K562 (cell line): ENCODE data around the gene FAM114A1. TPM values are rescaled to one million over a fixed set of nuclear protein-coding genes. Genes with fewer than 3 reads are reported as not detected.

Experiments used
- ATAC-seq: fragments of 200-7000 bp; cut with Tn5 transposase; 3 replicates; pipeline ENCODE4 v1.9.1; 2020; ENCODE audit warnings: moderate library complexity
- BruUV-seq: library from RNA; stranded (reverse); fragments of 400-500 nt; replicated peaks from 2 replicates; lab custom pipeline; 2021; lab: Mats Ljungman, UMichigan
- CTCF ChIA-PET: fragments of 300-600 bp; formaldehyde crosslinking; extraction: SDS; loops from one replicate; lab custom pipeline; 2021; ENCODE audit warnings: low intra/inter-chr PET ratio; lab: Yijun Ruan, JAX
- POLR2A ChIA-PET: fragments of 300-600, 350-650 bp; sonication (Branson Sonifier 250); formaldehyde crosslinking; extraction: SDS; loops from one replicate; lab custom pipeline; 2021; ENCODE audit warnings: antibody characterized with exemption, inconsistent platforms; lab: Yijun Ruan, JAX
- DNase-seq, 4 experiments: peaks; one replicate each; pipeline versions ENCODE4 v3.0.0 to v3.0.0-alpha.2; 2011 to 2018; ENCODE audit warnings: low spot score in 3 of 4, mixed read lengths in 3 of 4; ENCODE audit errors: extremely low read depth in 1 of 4
- FAIRE-seq: peaks from 2 replicates; lab custom pipeline; 2011; peaks lifted over from hg19 to GRCh38; lab: Jason Lieb, UNC
- H2AFZ ChIP-seq: 2 replicates; pipeline ENCODE4 v1.6.0; 2011; ENCODE audit warnings: low read depth, low read length, control low read depth, inconsistent platforms
- H3K27ac ChIP-seq: fragments of 200-600 bp; 3 replicates; pipeline ENCODE4 v1.8.0; 2011; ENCODE audit warnings: low read depth, mild to moderate bottlenecking, control low read depth, inconsistent platforms, low read length, moderate library complexity, mixed read lengths; ENCODE audit errors: extremely low read depth
- H3K27me3 ChIP-seq, 2 experiments: fragments of 300-600 bp in 1 of 2; 2 replicates in 1 of 2; 3 replicates in 1 of 2; pipeline versions ENCODE4 v1.6.0 to v1.8.0; 2011; ENCODE audit warnings: inconsistent platforms in 2 of 2, low read length in 2 of 2, mild to moderate bottlenecking in 1 of 2, mixed read lengths in 1 of 2, moderate library complexity in 1 of 2; ENCODE audit not compliant: control insufficient read depth in 2 of 2, insufficient read depth in 2 of 2
- H3K36me3 ChIP-seq: fragments of 300-600 bp; 3 replicates; pipeline ENCODE4 v1.8.0; 2011; ENCODE audit warnings: mild to moderate bottlenecking, low read length, inconsistent platforms; ENCODE audit not compliant: control insufficient read depth, insufficient read depth
- H3K4me1 ChIP-seq, 2 experiments: fragments of 200-600 bp in 1 of 2; replicated peaks in 1 of 2; 2 replicates in 1 of 2; 3 replicates in 1 of 2; pipeline versions ENCODE4 v1.5.1 to v1.8.0; 2011; ENCODE audit warnings: inconsistent platforms in 2 of 2, low read length in 2 of 2, mild to moderate bottlenecking in 1 of 2, mixed read lengths in 1 of 2, moderate library complexity in 1 of 2; ENCODE audit not compliant: control insufficient read depth in 2 of 2, insufficient read depth in 2 of 2
- H3K4me2 ChIP-seq: 2 replicates; pipeline ENCODE4 v1.6.1; 2011; ENCODE audit warnings: low read length, control low read depth, inconsistent platforms, mixed read lengths; ENCODE audit not compliant: insufficient read depth
- H3K4me3 ChIP-seq: fragments of 200-600 bp; sonication (generic), shearing (Covaris generic); 2 replicates; pipeline ENCODE4 v1.5.1; 2016; ENCODE audit warnings: control low read depth, inconsistent platforms
- H3K79me2 ChIP-seq: fragments of 200-600 bp; 3 replicates; pipeline ENCODE4 v1.8.0; 2011; ENCODE audit warnings: low read length, inconsistent platforms; ENCODE audit not compliant: control insufficient read depth, insufficient read depth
- H3K9ac ChIP-seq, 2 experiments: 2 replicates each; pipeline versions ENCODE4 v1.6.0 to v1.6.1; 2011; ENCODE audit warnings: low read depth in 2 of 2, low read length in 2 of 2, control low read depth in 1 of 2, inconsistent platforms in 1 of 2, mild to moderate bottlenecking in 1 of 2, mixed read lengths in 1 of 2; ENCODE audit not compliant: insufficient read depth in 1 of 2
- H3K9me1 ChIP-seq: one replicate; pipeline ENCODE4 v1.6.0; 2011; ENCODE audit warnings: inconsistent platforms, mild to moderate bottlenecking, low read length, moderate library complexity; ENCODE audit not compliant: control insufficient read depth, insufficient read depth
- H3K9me3 ChIP-seq: replicated peaks from 2 replicates; pipeline ENCODE4 v1.5.1; 2011; ENCODE audit warnings: low read depth, low read length, inconsistent platforms; ENCODE audit not compliant: control insufficient read depth, insufficient read depth
- H4K20me1 ChIP-seq: replicated peaks from 2 replicates; pipeline ENCODE4 v1.6.1; 2011; ENCODE audit warnings: low read length, inconsistent platforms, mixed read lengths; ENCODE audit not compliant: control insufficient read depth, insufficient read depth
- ARID1B ChIP-seq: fragments of 450-650 bp; IDR thresholded peaks from 2 replicates; pipeline ENCODE4 v1.6.1; 2016; ENCODE audit warnings: antibody characterized with exemption, mild to moderate bottlenecking, inconsistent platforms
- CBFA2T2 ChIP-seq: fragments of 450-650 bp; conservative IDR thresholded peaks from 2 replicates; pipeline ENCODE4 v1.6.1; 2017; ENCODE audit warnings: mild to moderate bottlenecking
- CBFA2T3 ChIP-seq: fragments of 450-650 bp; IDR thresholded peaks from 2 replicates; pipeline ENCODE4 v1.6.1; 2017
- DPF2 ChIP-seq: fragments of 450-650 bp; IDR thresholded peaks from 2 replicates; pipeline ENCODE4 v1.6.1; 2016
- EP300 ChIP-seq: IDR thresholded peaks from 2 replicates; pipeline ENCODE4 v1.6.1; 2012; ENCODE audit warnings: low read length, improper control_type of control experiment
- FOSL1 ChIP-seq: fragments of 200-800 bp; sonication (Bioruptor generic); conservative IDR thresholded peaks from 2 replicates; pipeline ENCODE4 v1.6.1; 2016; ENCODE audit warnings: missing genetic modification characterization, missing compliant biosample characterization
- GABPA ChIP-seq: fragments of 200-800 bp; sonication (Bioruptor generic); conservative IDR thresholded peaks from 2 replicates; pipeline ENCODE4 v1.6.1; 2016; ENCODE audit warnings: low read depth, missing genetic modification characterization, missing compliant biosample characterization
- KLF16 ChIP-seq: IDR thresholded peaks from 2 replicates; pipeline ENCODE4 v1.6.1; 2016; ENCODE audit warnings: antibody characterized with exemption
- MTA2 ChIP-seq: fragments of 450-650 bp; IDR thresholded peaks from 2 replicates; pipeline ENCODE4 v1.6.1; 2016; ENCODE audit warnings: low read depth
- MYBL2 ChIP-seq, 2 experiments: fragments of 450-650 bp in 1 of 2; sonication (generic) in 1 of 2; formaldehyde crosslinking in 1 of 2; IDR thresholded peaks; 2 replicates each; pipeline versions ENCODE4 v1.6.1 to v1.8.1; 2017 to 2022; ENCODE audit warnings: borderline replicate concordance in 1 of 2, inconsistent platforms in 1 of 2, low read depth in 1 of 2, mild to moderate bottlenecking in 1 of 2, missing genetic modification reagents in 1 of 2, moderate library complexity in 1 of 2
- NR2C2 ChIP-seq, 2 experiments: fragments of 200-800 bp in 1 of 2; sonication (Bioruptor generic) in 1 of 2; sonication (generic) in 1 of 2; formaldehyde crosslinking in 1 of 2; IDR thresholded peaks; 2 replicates each; pipeline versions ENCODE4 v1.6.1 to v1.8.0; 2016 to 2022; ENCODE audit warnings: mild to moderate bottlenecking in 1 of 2, missing compliant biosample characterization in 1 of 2, missing genetic modification characterization in 1 of 2, missing genetic modification reagents in 1 of 2
- PHB2 ChIP-seq: fragments of 450-650 bp; IDR thresholded peaks from 2 replicates; pipeline ENCODE4 v1.6.1; 2017; ENCODE audit warnings: low read depth
- POU5F1 ChIP-seq: fragments of 150-350 bp; IDR thresholded peaks from 2 replicates; pipeline ENCODE4 v1.6.1; 2014; ENCODE audit warnings: borderline replicate concordance, low read length, low read depth, mild to moderate bottlenecking; ENCODE audit not compliant: partially characterized antibody
- RNF2 ChIP-seq: sonication (generic); IDR thresholded peaks from 2 replicates; pipeline ENCODE4 v1.6.1; 2016
- SPI1 ChIP-seq: IDR thresholded peaks from 2 replicates; pipeline ENCODE4 v1.6.1; 2011; ENCODE audit warnings: low read depth, low read length, control low read depth, borderline replicate concordance
- TAL1 ChIP-seq: fragments of 450-650 bp; IDR thresholded peaks from 2 replicates; pipeline ENCODE4 v1.6.1; 2016; ENCODE audit warnings: mild to moderate bottlenecking
- TCF3 ChIP-seq: sonication (generic); formaldehyde crosslinking; IDR thresholded peaks from 2 replicates; pipeline ENCODE4 v1.4.0; 2020; ENCODE audit warnings: mild to moderate bottlenecking, missing genetic modification reagents
- ZNF175 ChIP-seq: fragments of 200-800 bp; sonication (Bioruptor generic); IDR thresholded peaks from 2 replicates; pipeline ENCODE4 v1.6.1; 2016; ENCODE audit warnings: low read depth, mild to moderate bottlenecking, missing genetic modification characterization, missing compliant biosample characterization
- ZNF592 ChIP-seq: fragments of 450-650 bp; IDR thresholded peaks from 2 replicates; pipeline ENCODE4 v1.6.1; 2017; ENCODE audit warnings: antibody characterized with exemption, mild to moderate bottlenecking
- ZNF764 ChIP-seq: fragments of 250-450 bp; sonication (Bioruptor Pico); IDR thresholded peaks from 2 replicates; pipeline ENCODE4 v1.4.0; 2020; ENCODE audit warnings: low read depth, mild to moderate bottlenecking, moderate library complexity
- WGBS: fragments of 100-300 bp; shearing (Covaris generic); methylation state at CpG from one replicate; pipeline ENCODE4 v1.1.6; 2016; ENCODE audit warnings: low coverage, mixed read lengths; ENCODE audit not compliant: insufficient coverage; ENCODE audit errors: missing lambda C conversion rate; 5-methylcytosine and 5-hydroxymethylcytosine counted together
- in situ Hi-C: fragments of 300-500 bp; cut with MboI; formaldehyde crosslinking; loops from 4 replicates; pipeline ENCODE4 v1.15.0; 2018; ENCODE audit warnings: inconsistent platforms, mixed read lengths
- intact Hi-C: fragments of 100-400 bp; cut with micrococcal nuclease; formaldehyde crosslinking; loops from 2 replicates; pipeline ENCODE4 v1.14.2; 2022
- polyA plus RNA-seq, 8 experiments: library from polyadenylated mRNA; depleted of rRNA in 4 of 8; stranded (reverse) in 5 of 8; unstranded in 3 of 8; fragments of >200 nt; fragmentation: Nextera tagmentation in 2 of 8; fragmentation: Illumina TruSeq in 1 of 8; extraction: Ambion mirVana in 2 of 8; extraction: Trizol in 1 of 8; gene quantifications; 2 replicates each; pipeline versions ENCODE4 v1.2.1 to v1.2.3, GENCODE V29; 2011 to 2014; ENCODE audit warnings: inconsistent platforms in 1 of 8, missing spikeins in 1 of 8
- total RNA-seq, 7 experiments: library from RNA; depleted of rRNA in 6 of 7; stranded (reverse); fragments of >200 nt in 6 of 7; fragmentation: Illumina TruSeq in 2 of 7; extraction: Trizol in 2 of 7; gene quantifications; 2 replicates each; pipeline versions ENCODE4 v1.2.1 to v1.2.3, GENCODE V29; 2011 to 2021; ENCODE audit warnings: low replicate concordance in 1 of 7

FAM114A1 gene
- total and polyA plus RNA-seq, 9 of the 15 experiments (the other 6 are each of a cell fraction or from before 2014, with no cell fraction given): 1.8 to 12.0 (median 4.3) TPM

DNA sequence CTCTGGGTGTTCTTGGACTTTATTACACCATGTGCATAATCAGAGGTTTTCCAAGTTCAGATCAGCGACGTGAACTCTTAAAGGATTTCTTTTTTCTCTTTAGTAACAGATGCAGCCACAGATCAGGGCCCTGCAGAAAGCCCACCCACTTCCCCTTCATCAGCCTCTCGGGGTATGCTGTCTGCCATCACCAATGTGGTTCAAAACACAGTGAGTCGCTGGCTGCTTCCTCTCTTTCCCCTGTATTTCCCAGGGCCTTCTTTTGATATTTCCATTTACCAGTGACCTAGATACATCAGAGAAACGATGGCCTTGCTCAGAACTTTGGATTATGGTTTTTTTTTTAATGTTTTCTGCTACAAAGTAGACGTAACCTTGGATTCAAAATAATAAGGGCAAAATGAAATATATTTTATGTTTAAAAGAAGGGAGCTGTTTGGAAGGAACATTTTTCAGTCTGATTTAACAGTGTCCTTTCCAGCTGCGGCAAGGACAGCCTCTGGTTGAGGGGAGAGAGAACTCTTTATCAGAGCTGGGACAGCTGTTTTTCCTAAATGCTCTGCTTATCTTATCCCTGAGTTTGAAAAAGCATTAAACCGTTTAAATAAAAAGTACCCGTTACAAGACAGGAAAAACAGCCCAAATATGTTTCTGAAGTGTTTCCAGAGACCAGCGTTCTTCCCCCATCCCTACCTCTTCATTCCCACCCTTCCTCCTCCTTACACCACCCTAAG is 38.2 kb downstream of the FAM114A1 start:
- no peaks in the 10 kb centered on the region for H3K9me3 ChIP-seq
- POLR2A ChIA-PET: no interaction called here
- intact Hi-C loops: no loop called here
- H3K9me1 ChIP-seq: no peaks in the 10 kb centered on the region
- DNase-seq (peak in 2 of 4 experiments; percentile 29 to 33), FAIRE-seq (peak; percentile 26), ATAC-seq (peak; percentile 64)
- no peak overlapping the region for H3K4me3 ChIP-seq
- H3K27me3 ChIP-seq: no peaks in the 10 kb centered on the region
- peaks cover 3% of the 10 kb centered on the region; the same call in 1 of the 3 replicates for H3K36me3 ChIP-seq
- no peak overlapping the region for H3K9ac ChIP-seq
- in situ Hi-C loops: no loop called here
- WGBS: 13% methylated on average over 10 of the region's 10 CpGs
- BruUV-seq: no TSS peak
- no peaks in the 10 kb centered on the region for H4K20me1 ChIP-seq
- no peak overlapping the region for H3K27ac ChIP-seq
- peak overlapping the region; percentile 33; the same call in 1 of the 2 replicates for H3K4me2 ChIP-seq
- CTCF ChIA-PET: no interaction called here
- no peak overlapping the region for H2AFZ ChIP-seq
- H3K79me2 ChIP-seq: no peaks in the 10 kb centered on the region
- H3K4me1 ChIP-seq: peaks cover 0 to 2% of the 10 kb centered on the region in 2 experiments; a peak in 1 of 5 replicates
- TF ChIP-seq ARID1B (peak; percentile 84), POU5F1 (no peak), DPF2 (peak; percentile 56; the same call in 1 of the 2 replicates), RNF2 (no peak), MTA2 (peak; percentile 73), GABPA (tag) (no peak), ZNF175 (CRISPR knock-in tag) (0 out of 2 replicates have a peak, but pooled peaks have one; percentile 33), SPI1 (0 out of 2 replicates have a peak, but pooled peaks have one; percentile 4), TAL1 (peak; percentile 75), PHB2 (no peak), EP300 (peak; percentile 52; the same call in 1 of the 2 replicates), CBFA2T2 (peak; percentile 52), KLF16 (0 out of 2 replicates have a peak, but pooled peaks have one; percentile 32), TCF3 (CRISPR knock-in tag) (peak; percentile 78), ZNF592 (no peak), ZNF764 (CRISPR knock-in tag) (no peak), FOSL1 (peak; percentile 26; the same call in 1 of the 2 replicates), MYBL2 (IDR thresholded peaks at IDR 0.05; ENCODE audit: low read depth) (peak; percentile 83), MYBL2 (CRISPR knock-in tag; IDR thresholded peaks at IDR 0.05; ENCODE audit: borderline replicate concordance) (no peak), CBFA2T3 (peak; percentile 75), NR2C2 (CRISPR knock-in tag; IDR thresholded peaks at IDR 0.05) (no peak), NR2C2 (tag; IDR thresholded peaks at IDR 0.05) (peak; percentile 16; the same call in 1 of the 2 replicates)
